Smooth muscle cell (in vitro differentiated cells): ENCODE measurements around the gene GSN. TPM values are rescaled to one million over a fixed set of nuclear protein-coding genes. Genes with fewer than 3 reads are reported as not detected.

Experiments
- DNase-seq: peaks from one replicate; lab custom pipeline; 2025; ENCODE audit not compliant: unreplicated experiment; lab: John Stamatoyannopoulos, UW
- H2AFZ ChIP-seq: fragments of 200-600 bp; sonication (generic); 2 replicates; pipeline ENCODE4 v1.6.0; 2016; ENCODE audit warnings: antibody characterized with exemption, low read depth, mild to moderate bottlenecking
- H3F3A ChIP-seq: fragments of 200-600 bp; sonication (generic); 2 replicates; pipeline ENCODE4 v1.6.0; 2017; ENCODE audit warnings: antibody characterized with exemption, low read depth
- H3K27ac ChIP-seq: fragments of 200-600 bp; sonication (generic); 2 replicates; pipeline ENCODE4 v1.5.1; 2016; ENCODE audit warnings: low read depth, mild to moderate bottlenecking
- H3K27me3 ChIP-seq: fragments of 200-600 bp; sonication (generic); 2 replicates; pipeline ENCODE4 v1.6.1; 2016; ENCODE audit warnings: low read depth, mild to moderate bottlenecking
- H3K36me3 ChIP-seq: fragments of 200-600 bp; sonication (generic); 2 replicates; pipeline ENCODE4 v1.5.1; 2016; ENCODE audit warnings: low read depth
- H3K4me1 ChIP-seq: fragments of 200-600 bp; sonication (generic); 2 replicates; pipeline ENCODE4 v1.5.1; 2016; ENCODE audit warnings: low read depth
- H3K4me2 ChIP-seq: fragments of 200-600 bp; sonication (generic); 2 replicates; pipeline ENCODE4 v1.6.0; 2016; ENCODE audit warnings: mild to moderate bottlenecking
- H3K4me3 ChIP-seq: fragments of 200-600 bp; sonication (generic); 2 replicates; pipeline ENCODE4 v1.5.1; 2016; ENCODE audit warnings: mild to moderate bottlenecking
- H3K79me2 ChIP-seq: fragments of 200-600 bp; sonication (generic); 2 replicates; pipeline ENCODE4 v1.6.0; 2016; ENCODE audit warnings: low read depth, mild to moderate bottlenecking
- H3K9ac ChIP-seq: fragments of 200-600 bp; sonication (generic); 2 replicates; pipeline ENCODE4 v1.6.0; 2016; ENCODE audit warnings: low read depth
- H3K9me3 ChIP-seq: fragments of 200-600 bp; sonication (generic); replicated peaks from 2 replicates; pipeline ENCODE4 v1.5.1; 2016; ENCODE audit warnings: low read depth
- H4K20me1 ChIP-seq: fragments of 200-600 bp; sonication (generic); 2 replicates; pipeline ENCODE4 v1.6.0; 2016; ENCODE audit warnings: low read depth
- WGBS: methylation state at CpG from one replicate; pipeline ENCODE4 v1.1.7; 2016; ENCODE audit warnings: low lambda C conversion rate; 5-methylcytosine and 5-hydroxymethylcytosine counted together
- polyA plus RNA-seq: library from polyadenylated mRNA; unstranded; fragments of >200 nt; fragmentation: Nextera tagmentation; extraction: Ambion mirVana; gene quantifications from 2 replicates; pipeline ENCODE4 v1.2.1, GENCODE V29; 2016
- total RNA-seq: library from RNA; depleted of rRNA; stranded (reverse); fragments of >200 nt; gene quantifications from 2 replicates; pipeline ENCODE4 v1.2.3, GENCODE V29; 2014
- TF ChIP-seq, protein P1 (sequence below): fragments of 200-600 bp; sonication (generic); IDR thresholded peaks from 2 replicates; pipeline ENCODE4 v1.5.1; 2017; ENCODE audit warnings: borderline replicate concordance, mild to moderate bottlenecking, antibody characterized with exemption; ENCODE audit not compliant: insufficient read depth, poor library complexity, severe bottlenecking

Gene GSN
- total and polyA plus RNA-seq, 2 experiments from 2014 or later, result 337 to 685 TPM

GRCh38 chr9:121273064-121273775 lies 5.3 kb downstream of the GSN start:
- Histone ChIP-seq H3K4me1 (peaks cover 36% of the 10 kb centered on the region), H3K36me3 (no peaks in the 10 kb centered on the region), H2AFZ (no peak overlapping the region), H3F3A (peaks cover 73% of the 10 kb centered on the region), H3K9ac (peak overlapping the region; percentile 74), H3K4me2 (peak overlapping the region; percentile 95), H4K20me1 (peaks cover 34% of the 10 kb centered on the region), H3K4me3 (no peak overlapping the region), H3K79me2 (peaks cover 72% of the 10 kb centered on the region), H3K27me3 (no peaks in the 10 kb centered on the region), H3K27ac (peak overlapping the region; percentile 93), H3K9me3 (no peaks in the 10 kb centered on the region)
- no peak for DNase-seq
- WGBS, result 48% methylated on average over 4 of the region's 4 CpGs
- TF ChIP-seq, protein P1, sequence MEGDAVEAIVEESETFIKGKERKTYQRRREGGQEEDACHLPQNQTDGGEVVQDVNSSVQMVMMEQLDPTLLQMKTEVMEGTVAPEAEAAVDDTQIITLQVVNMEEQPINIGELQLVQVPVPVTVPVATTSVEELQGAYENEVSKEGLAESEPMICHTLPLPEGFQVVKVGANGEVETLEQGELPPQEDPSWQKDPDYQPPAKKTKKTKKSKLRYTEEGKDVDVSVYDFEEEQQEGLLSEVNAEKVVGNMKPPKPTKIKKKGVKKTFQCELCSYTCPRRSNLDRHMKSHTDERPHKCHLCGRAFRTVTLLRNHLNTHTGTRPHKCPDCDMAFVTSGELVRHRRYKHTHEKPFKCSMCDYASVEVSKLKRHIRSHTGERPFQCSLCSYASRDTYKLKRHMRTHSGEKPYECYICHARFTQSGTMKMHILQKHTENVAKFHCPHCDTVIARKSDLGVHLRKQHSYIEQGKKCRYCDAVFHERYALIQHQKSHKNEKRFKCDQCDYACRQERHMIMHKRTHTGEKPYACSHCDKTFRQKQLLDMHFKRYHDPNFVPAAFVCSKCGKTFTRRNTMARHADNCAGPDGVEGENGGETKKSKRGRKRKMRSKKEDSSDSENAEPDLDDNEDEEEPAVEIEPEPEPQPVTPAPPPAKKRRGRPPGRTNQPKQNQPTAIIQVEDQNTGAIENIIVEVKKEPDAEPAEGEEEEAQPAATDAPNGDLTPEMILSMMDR, result no peak

DNA sequence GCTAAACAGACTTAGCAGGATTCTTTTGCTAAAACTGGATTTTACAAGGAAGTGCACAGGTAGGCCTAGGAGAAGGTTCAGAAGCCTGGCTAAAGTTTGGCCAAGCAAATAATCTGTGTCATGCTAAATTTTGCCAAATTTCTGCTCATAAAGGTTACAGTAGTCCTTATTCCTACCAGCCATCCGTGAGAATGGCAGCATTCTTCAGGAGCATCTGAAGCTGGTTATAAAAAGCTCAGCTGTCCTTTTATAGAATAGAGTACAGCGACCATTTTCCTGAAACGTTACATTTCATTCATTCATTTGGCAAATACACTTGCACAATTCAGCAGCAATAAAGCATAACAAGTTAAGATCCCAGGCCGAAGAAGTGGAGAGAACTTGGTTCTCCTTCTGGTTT lies 6.9 kb downstream of the GSN start:
- H3K27ac ChIP-seq, result peak overlapping the region; percentile 99

GRCh38 chr9:121275781-121276658 lies 8.1 kb downstream of the GSN start:
- Histone ChIP-seq H2AFZ (no peak overlapping the region), H4K20me1 (peaks cover 35% of the 10 kb centered on the region), H3K27ac (peak overlapping the region; percentile 99), H3K4me1 (peaks cover 37% of the 10 kb centered on the region), H3K27me3 (no peaks in the 10 kb centered on the region), H3K79me2 (peaks cover 58% of the 10 kb centered on the region), H3K4me3 (no peak overlapping the region), H3K4me2 (no peak overlapping the region), H3K36me3 (no peaks in the 10 kb centered on the region), H3F3A (peaks cover 76% of the 10 kb centered on the region), H3K9me3 (no peaks in the 10 kb centered on the region), H3K9ac (no peak overlapping the region)
- DNase-seq, result no peak
- WGBS, result 95% methylated on average over 8 of the region's 8 CpGs
- TF ChIP-seq, protein P1, result no peak

More for the DNA sequence above, 6.9 kb downstream of the GSN start:
- TF ChIP-seq, protein P1, result no peak
- no peak overlapping the region for H2AFZ ChIP-seq
- WGBS, result 91% methylated on average over 4 of the region's 4 CpGs
- H3K4me2 ChIP-seq, result no peak overlapping the region
- H3K9me3 ChIP-seq, result no peaks in the 10 kb centered on the region
- no peaks in the 10 kb centered on the region for H3K36me3 ChIP-seq
- H3K9ac ChIP-seq, result no peak overlapping the region
- no peak overlapping the region for H3K4me3 ChIP-seq
- peaks cover 78% of the 10 kb centered on the region for H3F3A ChIP-seq
- H3K4me1 ChIP-seq, result peaks cover 40% of the 10 kb centered on the region
- peaks cover 38% of the 10 kb centered on the region for H4K20me1 ChIP-seq
- peaks cover 62% of the 10 kb centered on the region for H3K79me2 ChIP-seq
- no peaks in the 10 kb centered on the region for H3K27me3 ChIP-seq
- no peak for DNase-seq
